Hepatocyte (in vitro differentiated cells): ENCODE data around the gene GAD2. TPM values are rescaled to one million over a fixed set of nuclear protein-coding genes. Genes with fewer than 3 reads are reported as not detected.

Experiments
- DNase-seq: peaks from one replicate; pipeline ENCODE4 v3.0.0-alpha.2; 2016; ENCODE audit warnings: low spot score
- H2AFZ ChIP-seq: fragments of 200-600 bp; sonication (generic); 2 replicates; pipeline ENCODE4 v1.6.0; 2016; ENCODE audit warnings: antibody characterized with exemption, mild to moderate bottlenecking
- H3K27ac ChIP-seq: fragments of 200-600 bp; sonication (generic); 2 replicates; pipeline ENCODE4 v1.5.1; 2016; ENCODE audit warnings: mild to moderate bottlenecking
- H3K27me3 ChIP-seq: fragments of 200-600 bp; sonication (generic); 2 replicates; pipeline ENCODE4 v1.6.1; 2016
- H3K36me3 ChIP-seq: fragments of 200-600 bp; sonication (generic); replicated peaks from 2 replicates; pipeline ENCODE4 v1.5.1; 2016; ENCODE audit warnings: low read depth; ENCODE audit not compliant: insufficient read depth
- H3K4me1 ChIP-seq: fragments of 200-600 bp; sonication (generic); 2 replicates; pipeline ENCODE4 v1.5.1; 2016; ENCODE audit warnings: mild to moderate bottlenecking, moderate library complexity; ENCODE audit not compliant: insufficient read depth
- H3K4me2 ChIP-seq: fragments of 200-600 bp; sonication (generic); 2 replicates; pipeline ENCODE4 v1.6.0; 2016
- H3K4me3 ChIP-seq: fragments of 200-600 bp; sonication (generic); 2 replicates; pipeline ENCODE4 v1.5.1; 2016; ENCODE audit warnings: mild to moderate bottlenecking
- H3K79me2 ChIP-seq: fragments of 200-600 bp; sonication (generic); 2 replicates; pipeline ENCODE4 v1.6.0; 2017; ENCODE audit warnings: mild to moderate bottlenecking
- H3K9me2 ChIP-seq: fragments of 200-600 bp; sonication (generic); replicated peaks from 2 replicates; pipeline ENCODE4 v1.6.0; 2017; ENCODE audit warnings: mild to moderate bottlenecking; ENCODE audit not compliant: insufficient read depth
- H3K9me3 ChIP-seq: fragments of 200-600 bp; sonication (generic); 2 replicates; pipeline ENCODE4 v1.5.1; 2016; ENCODE audit warnings: low read depth, mild to moderate bottlenecking
- H4K20me1 ChIP-seq: fragments of 200-600 bp; sonication (generic); 2 replicates; pipeline ENCODE4 v1.6.0; 2016; ENCODE audit warnings: mild to moderate bottlenecking; ENCODE audit not compliant: insufficient read depth, poor library complexity, severe bottlenecking
- EZH2 ChIP-seq: fragments of 200-600 bp; sonication (generic); IDR thresholded peaks from 2 replicates; pipeline ENCODE4 v1.6.1; 2016; ENCODE audit warnings: antibody characterized with exemption, mild to moderate bottlenecking, borderline replicate concordance
- EZH2phosphoT487 ChIP-seq: fragments of 200-600 bp; sonication (generic); IDR thresholded peaks from one replicate; pipeline ENCODE4 v1.6.1; 2018; ENCODE audit warnings: antibody characterized with exemption, mild to moderate bottlenecking, low read depth, moderate library complexity; ENCODE audit not compliant: unreplicated experiment, severe bottlenecking
- WGBS: methylation state at CpG from one replicate; pipeline ENCODE4 v1.1.6; 2016; ENCODE audit warnings: low lambda C conversion rate; ENCODE audit errors: missing lambda C conversion rate; 5-methylcytosine and 5-hydroxymethylcytosine counted together
- polyA plus RNA-seq: library from polyadenylated mRNA; unstranded; fragments of >200 nt; fragmentation: Nextera tagmentation; extraction: Ambion mirVana; gene quantifications from 2 replicates; pipeline ENCODE4 v1.2.1, GENCODE V29; 2016
- total RNA-seq: library from RNA; depleted of rRNA; stranded (reverse); fragments of >200 nt; gene quantifications from 2 replicates; pipeline ENCODE4 v1.2.3, GENCODE V29; 2014
- TF ChIP-seq, protein P1 (sequence below): fragments of 200-600 bp; sonication (generic); IDR thresholded peaks from 2 replicates; pipeline ENCODE4 v1.5.1; 2016; ENCODE audit warnings: antibody characterized with exemption, mild to moderate bottlenecking; ENCODE audit not compliant: poor library complexity

GAD2 gene
- total and polyA plus RNA-seq, 2 experiments from 2014 or later = 0.33 to 0.53 TPM

DNA sequence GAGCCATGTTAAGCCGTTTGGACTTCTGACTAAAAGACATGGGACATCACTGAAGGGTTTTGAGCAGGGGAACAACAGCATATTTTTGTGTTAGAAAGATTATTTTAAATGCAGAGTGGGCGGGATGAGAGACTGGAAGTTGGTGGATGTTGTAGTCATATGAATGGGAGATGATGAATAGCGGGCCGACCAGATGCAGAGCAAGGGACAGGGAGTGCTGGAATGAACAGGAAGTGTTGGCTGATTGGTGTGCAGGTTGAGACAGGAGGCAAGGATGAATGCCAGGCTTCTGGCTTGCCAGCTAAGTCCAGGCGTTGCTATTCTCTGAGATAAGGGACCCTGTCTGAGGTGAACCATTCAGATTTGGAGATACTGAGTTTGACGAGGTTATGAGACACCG lies 38.0 kb downstream of the GAD2 start:
- Histone ChIP-seq H3K9me3 (no peaks in the 10 kb centered on the region), H3K36me3 (no peaks in the 10 kb centered on the region), H3K27ac (no peak overlapping the region), H3K79me2 (no peaks in the 10 kb centered on the region), H3K4me2 (no peak overlapping the region), H3K4me1 (no peaks in the 10 kb centered on the region), H4K20me1 (no peaks in the 10 kb centered on the region), H3K9me2 (no peaks in the 10 kb centered on the region), H3K27me3 (peaks cover 3% of the 10 kb centered on the region), H3K4me3 (no peak overlapping the region), H2AFZ (no peak overlapping the region)
- 71% methylated on average over 7 of the region's 7 CpGs for WGBS
- no peak for DNase-seq
- no peak for TF ChIP-seq EZH2phosphoT487
- TF ChIP-seq, protein P1, sequence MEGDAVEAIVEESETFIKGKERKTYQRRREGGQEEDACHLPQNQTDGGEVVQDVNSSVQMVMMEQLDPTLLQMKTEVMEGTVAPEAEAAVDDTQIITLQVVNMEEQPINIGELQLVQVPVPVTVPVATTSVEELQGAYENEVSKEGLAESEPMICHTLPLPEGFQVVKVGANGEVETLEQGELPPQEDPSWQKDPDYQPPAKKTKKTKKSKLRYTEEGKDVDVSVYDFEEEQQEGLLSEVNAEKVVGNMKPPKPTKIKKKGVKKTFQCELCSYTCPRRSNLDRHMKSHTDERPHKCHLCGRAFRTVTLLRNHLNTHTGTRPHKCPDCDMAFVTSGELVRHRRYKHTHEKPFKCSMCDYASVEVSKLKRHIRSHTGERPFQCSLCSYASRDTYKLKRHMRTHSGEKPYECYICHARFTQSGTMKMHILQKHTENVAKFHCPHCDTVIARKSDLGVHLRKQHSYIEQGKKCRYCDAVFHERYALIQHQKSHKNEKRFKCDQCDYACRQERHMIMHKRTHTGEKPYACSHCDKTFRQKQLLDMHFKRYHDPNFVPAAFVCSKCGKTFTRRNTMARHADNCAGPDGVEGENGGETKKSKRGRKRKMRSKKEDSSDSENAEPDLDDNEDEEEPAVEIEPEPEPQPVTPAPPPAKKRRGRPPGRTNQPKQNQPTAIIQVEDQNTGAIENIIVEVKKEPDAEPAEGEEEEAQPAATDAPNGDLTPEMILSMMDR = no peak
- TF ChIP-seq EZH2 = no peak

DNA sequence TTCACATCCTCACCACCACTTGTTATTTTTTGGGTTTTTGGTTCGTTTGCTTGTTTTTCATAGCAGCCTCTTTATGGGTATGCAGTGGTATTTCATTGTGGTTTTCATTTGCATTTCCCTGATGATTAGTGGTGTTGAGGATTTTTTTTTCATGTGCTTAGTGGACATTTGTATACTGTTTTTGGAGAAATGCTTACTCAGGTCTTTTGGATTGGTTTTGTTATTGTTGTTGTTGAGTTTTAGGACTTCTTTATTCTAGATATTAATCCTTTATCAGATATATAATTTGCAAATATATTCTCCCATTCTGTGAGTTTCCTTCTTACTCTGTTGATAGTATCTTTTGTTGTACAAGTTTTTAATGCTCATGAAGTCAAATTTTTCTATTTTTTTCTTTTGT lies 42.8 kb downstream of the GAD2 start:
- Histone ChIP-seq H3K9me2 (no peaks in the 10 kb centered on the region), H3K4me2 (no peak overlapping the region), H3K27ac (no peak overlapping the region), H3K9me3 (no peaks in the 10 kb centered on the region), H3K27me3 (peaks cover 3% of the 10 kb centered on the region), H3K79me2 (no peaks in the 10 kb centered on the region), H2AFZ (no peak overlapping the region), H3K36me3 (no peaks in the 10 kb centered on the region), H4K20me1 (no peaks in the 10 kb centered on the region), H3K4me3 (no peak overlapping the region), H3K4me1 (no peaks in the 10 kb centered on the region)
- no peak for DNase-seq
- 93% methylated on average over 1 of the region's 1 CpG for WGBS
- TF ChIP-seq, protein P1 = no peak

DNA sequence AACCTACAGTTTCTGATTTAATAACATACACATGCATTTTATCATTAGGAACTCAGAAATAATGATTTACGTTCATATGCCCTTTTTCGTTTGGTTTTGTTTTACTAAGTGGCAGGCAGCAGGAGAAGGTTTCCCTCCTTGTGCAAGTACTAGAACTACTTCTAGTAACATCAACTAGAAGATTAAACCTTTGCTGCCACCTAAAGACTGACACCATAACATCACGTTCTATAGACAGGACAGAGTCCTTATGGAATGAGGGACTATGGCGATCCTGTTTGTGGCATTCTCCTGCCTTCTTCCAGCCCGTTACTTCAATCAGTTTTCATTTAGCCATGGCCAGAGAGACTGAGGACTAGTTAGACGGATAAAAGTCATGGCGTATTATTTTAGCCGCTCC lies 53.2 kb downstream of the GAD2 start:
- peak; percentile 68 for DNase-seq
- peak overlapping the region; percentile 66 for H3K4me2 ChIP-seq
- 28% methylated on average over 8 of the region's 8 CpGs for WGBS

DNA sequence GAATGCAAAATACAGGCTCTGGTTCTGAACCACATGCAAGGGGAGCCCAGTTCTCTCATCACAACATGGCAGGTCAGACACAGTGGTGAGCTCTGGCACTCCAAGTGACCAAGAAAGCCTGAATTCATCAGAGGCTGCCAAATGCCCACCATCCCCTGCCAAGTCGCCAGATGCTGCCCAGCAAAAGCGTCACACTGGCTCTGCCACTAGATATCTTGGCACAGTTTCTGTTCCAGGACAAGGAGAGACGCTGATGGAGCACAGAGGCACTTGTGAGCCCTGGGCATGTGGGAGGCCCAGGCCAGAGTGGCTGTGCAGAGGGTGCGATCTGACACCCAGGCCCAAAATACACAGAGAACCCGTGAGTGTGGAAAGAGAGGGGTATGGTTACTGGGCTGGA lies 57.8 kb downstream of the GAD2 start:
- Histone ChIP-seq H3K4me2 (no peak overlapping the region), H3K36me3 (no peaks in the 10 kb centered on the region), H3K27me3 (no peaks in the 10 kb centered on the region), H3K79me2 (no peaks in the 10 kb centered on the region), H3K27ac (no peak overlapping the region), H3K9me2 (no peaks in the 10 kb centered on the region), H3K4me3 (no peak overlapping the region), H3K4me1 (no peaks in the 10 kb centered on the region), H3K9me3 (no peaks in the 10 kb centered on the region), H2AFZ (no peak overlapping the region), H4K20me1 (no peaks in the 10 kb centered on the region)
- TF ChIP-seq, protein P1 = no peak
- TF ChIP-seq EZH2 (no peak), EZH2phosphoT487 (no peak)
- no peak for DNase-seq
- WGBS = 97% methylated on average over 5 of the region's 5 CpGs

More for the DNA sequence above, 53.2 kb downstream of the GAD2 start:
- Histone ChIP-seq H3K36me3 (no peaks in the 10 kb centered on the region), H3K9me2 (no peaks in the 10 kb centered on the region), H4K20me1 (no peaks in the 10 kb centered on the region), H3K27ac (no peak overlapping the region), H3K79me2 (no peaks in the 10 kb centered on the region), H3K9me3 (no peaks in the 10 kb centered on the region), H3K4me3 (no peak overlapping the region), H3K4me1 (no peaks in the 10 kb centered on the region), H2AFZ (no peak overlapping the region), H3K27me3 (no peaks in the 10 kb centered on the region)
- TF ChIP-seq EZH2 = no peak
- TF ChIP-seq, protein P1 = peak; percentile 68
